Nasal cavity respiratory epithelium epithelial cell of viscerocranial mucosa (primary cell): ENCODE measurements around the gene SLC6A19. TPM values are rescaled to one million over a fixed set of nuclear protein-coding genes. Genes with fewer than 3 reads are reported as not detected.

Source experiments
- total RNA-seq: library from RNA; depleted of rRNA; stranded (reverse); fragments of >200 nt; gene quantifications from 2 replicates; pipeline ENCODE4 v1.2.3, GENCODE V29; 2014

Gene SLC6A19
- not detected in 2 replicates for total RNA-seq

GRCh38 chr5:1201327-1202025 lies at the start of gene SLC6A19:
TSS of gene SLC6A19 (plus strand) at chr5:1201595. CDS start at chr5:1201651, 56 bp downstream.

GRCh38 chr5:1225081-1225480 lies 23.7 kb downstream of the SLC6A19 start, which contains the start of gene SLC6A18:
TSS of gene SLC6A18 (plus strand) at chr5:1225381. CDS start at chr5:1225478, 97 bp downstream.

Other genes starting within 250 kb of the SLC6A19 start
- 0.34 and 1.3 TPM in 2 replicates for gene NKD2, start 192.8 kb upstream of the SLC6A19 start, total RNA-seq
- gene SLC12A7, start 89.5 kb upstream of the SLC6A19 start, total RNA-seq = 3.1 and 39.3 TPM in 2 replicates
- gene SLC6A18, start 23.8 kb downstream of the SLC6A19 start, total RNA-seq = not detected in 2 replicates
- not detected in 2 replicates for gene TERT, start 93.5 kb downstream of the SLC6A19 start, total RNA-seq
- gene CLPTM1L, start 143.5 kb downstream of the SLC6A19 start, total RNA-seq = 300 and 390 TPM in 2 replicates
- not detected in 2 replicates for gene SLC6A3, start 243.8 kb downstream of the SLC6A19 start, total RNA-seq